H1 (cell line): ENCODE results near the gene ZNF599. TPM values are rescaled to one million over a fixed set of nuclear protein-coding genes. Genes with fewer than 3 reads are reported as not detected.

Source experiments
- CBX8 ChIP-seq: fragments of 300-800, 300-1000 bp; sonication (generic); IDR thresholded peaks from 2 replicates; pipeline ENCODE4 v1.7.1; 2016; ENCODE audit warnings: low read depth, low read length, borderline replicate concordance
- CHD1 ChIP-seq: IDR thresholded peaks from 2 replicates; pipeline ENCODE4 v1.6.1; 2012; ENCODE audit warnings: low read depth, low read length, improper control_type of control experiment
- CHD2 ChIP-seq: IDR thresholded peaks from 2 replicates; pipeline ENCODE4 v1.6.1; 2012; ENCODE audit warnings: low read length, improper control_type of control experiment
- CREB1 ChIP-seq: IDR thresholded peaks from 2 replicates; pipeline ENCODE4 v1.6.1; 2012; ENCODE audit warnings: inconsistent platforms
- EGR1 ChIP-seq: IDR thresholded peaks from 2 replicates; pipeline ENCODE4 v1.6.1; 2011; ENCODE audit warnings: low read depth, low read length, borderline replicate concordance
- EP300 ChIP-seq, 2 experiments: IDR thresholded peaks; 1 replicate in 1 of 2; 2 replicates in 1 of 2; pipeline ENCODE4 v1.6.1; 2011 to 2012; ENCODE audit warnings: low read depth in 2 of 2, low read length in 2 of 2, mild to moderate bottlenecking in 2 of 2, borderline replicate concordance in 1 of 2, inconsistent platforms in 1 of 2, moderate library complexity in 1 of 2
- FOSL1 ChIP-seq: IDR thresholded peaks from 2 replicates; pipeline ENCODE4 v1.6.1; 2011; ENCODE audit warnings: mild to moderate bottlenecking, low read depth, low read length, moderate library complexity; ENCODE audit not compliant: insufficient read depth
- HDAC2 ChIP-seq, 2 experiments: fragments of 300-600 bp in 1 of 2; sonication (generic) in 1 of 2; IDR thresholded peaks; 2 replicates each; pipeline ENCODE4 v1.6.1; 2011 to 2012; ENCODE audit warnings: low read depth in 2 of 2, low read length in 2 of 2, mild to moderate bottlenecking in 2 of 2, moderate library complexity in 2 of 2, borderline replicate concordance in 1 of 2, inconsistent platforms in 1 of 2
- JUN ChIP-seq: IDR thresholded peaks from 2 replicates; pipeline ENCODE4 v1.6.1; 2011; ENCODE audit warnings: low read depth, mild to moderate bottlenecking, improper control_type of control experiment, low read length
- JUND ChIP-seq: IDR thresholded peaks from 2 replicates; pipeline ENCODE4 v1.6.1; 2011; ENCODE audit warnings: mild to moderate bottlenecking, improper control_type of control experiment, low read length
- KDM4A ChIP-seq: IDR thresholded peaks from one replicate; pipeline ENCODE4 v1.7.1; 2012; ENCODE audit warnings: low read depth, mild to moderate bottlenecking, moderate library complexity, low read length, inconsistent platforms; ENCODE audit not compliant: severe bottlenecking
- KDM5A ChIP-seq: fragments of 200-600 bp; IDR thresholded peaks from 2 replicates; pipeline ENCODE4 v1.7.1; 2012; ENCODE audit warnings: mild to moderate bottlenecking, low read length, inconsistent platforms, mixed read lengths
- NRF1 ChIP-seq: IDR thresholded peaks from 2 replicates; pipeline ENCODE4 v1.6.1; 2011; ENCODE audit warnings: mild to moderate bottlenecking, low read depth, low read length, improper control_type of control experiment
- RFX5 ChIP-seq: IDR thresholded peaks from 2 replicates; pipeline ENCODE4 v1.6.1; 2011; ENCODE audit warnings: low read depth, low read length, improper control_type of control experiment, borderline replicate concordance
- RXRA ChIP-seq: IDR thresholded peaks from 2 replicates; pipeline ENCODE4 v1.6.1; 2011; ENCODE audit warnings: low read depth, mild to moderate bottlenecking, low read length, moderate library complexity; ENCODE audit not compliant: insufficient read depth
- SIN3A ChIP-seq, 2 experiments: IDR thresholded peaks in 1 of 2; conservative IDR thresholded peaks in 1 of 2; 2 replicates each; pipeline ENCODE4 v1.6.1; 2011 to 2012; ENCODE audit warnings: low read length in 2 of 2, improper control_type of control experiment in 1 of 2, low read depth in 1 of 2, mild to moderate bottlenecking in 1 of 2
- SIRT6 ChIP-seq: IDR thresholded peaks from one replicate; pipeline ENCODE4 v1.7.1; 2012; ENCODE audit warnings: low read length, inconsistent platforms
- SP2 ChIP-seq: IDR thresholded peaks from 2 replicates; pipeline ENCODE4 v1.6.1; 2012; ENCODE audit warnings: mild to moderate bottlenecking, low read length, inconsistent platforms
- SP4 ChIP-seq: IDR thresholded peaks from 2 replicates; pipeline ENCODE4 v1.6.1; 2012; ENCODE audit warnings: low read length, inconsistent platforms
- SRF ChIP-seq: IDR thresholded peaks from 2 replicates; pipeline ENCODE4 v1.6.1; 2011; ENCODE audit warnings: mild to moderate bottlenecking, low read depth, low read length, moderate library complexity
- TAF1 ChIP-seq: IDR thresholded peaks from 2 replicates; pipeline ENCODE4 v1.6.1; 2011; ENCODE audit warnings: mild to moderate bottlenecking, low read depth, low read length
- ZNF274 ChIP-seq: IDR thresholded peaks from 2 replicates; pipeline ENCODE4 v1.7.0; 2012; ENCODE audit warnings: low read length, borderline replicate concordance; ENCODE audit errors: extremely low read depth
- polyA plus RNA-seq, 7 experiments: library from polyadenylated mRNA; depleted of rRNA in 3 of 7; stranded (reverse) in 5 of 7; unstranded in 2 of 7; fragments of >200 nt in 5 of 7; fragments of 200-250 nt in 2 of 7; gene quantifications; 1 replicate in 5 of 7; 2 replicates in 1 of 7; 4 replicates in 1 of 7; pipeline versions ENCODE4 v1.2.1 to v1.2.3, GENCODE V29; 2011 to 2013; ENCODE audit warnings: missing spikeins in 2 of 7, mixed read lengths in 2 of 7
- total RNA-seq: library from RNA; stranded (reverse); fragmentation: NEBNext Ultra II Directional; extraction: Animal tissue kit (Norgen Biotek cat#: 25700); gene quantifications from 2 replicates; pipeline ENCODE4 v1.2.1, GENCODE V29; 2021
- TF ChIP-seq, protein P1 (sequence below): IDR thresholded peaks from 2 replicates; pipeline ENCODE4 v1.6.1; 2012; ENCODE audit warnings: low read length, inconsistent platforms

ZNF599 gene
- total and polyA plus RNA-seq, 2 of the 8 experiments (the other 6 are each of a cell fraction or from before 2014, with no cell fraction given) = 4.8 to 5.4 TPM

- TF ChIP-seq NRF1 = no peak
- peak; percentile 73; the same call in 1 of the 2 replicates for TF ChIP-seq SRF
- no peak for TF ChIP-seq SP4
- no peak for TF ChIP-seq SIRT6
- TF ChIP-seq EGR1 = no peak
- TF ChIP-seq ZNF274 = no peak
- peak; percentile 84 for TF ChIP-seq TAF1
- no peak for TF ChIP-seq CHD1
- TF ChIP-seq SIN3A (conservative IDR thresholded peaks at IDR 0.05 in 1 of 2, IDR thresholded peaks at IDR 0.05 in 1 of 2; ENCODE audit: low read depth in 1 of 2, low read length in 2 of 2) = peak in 1 of 2 experiments; percentile 89; a peak in 1 of 4 replicates
- TF ChIP-seq CHD2 = no peak; the same call in 1 of the 2 replicates
- TF ChIP-seq, protein P1, sequence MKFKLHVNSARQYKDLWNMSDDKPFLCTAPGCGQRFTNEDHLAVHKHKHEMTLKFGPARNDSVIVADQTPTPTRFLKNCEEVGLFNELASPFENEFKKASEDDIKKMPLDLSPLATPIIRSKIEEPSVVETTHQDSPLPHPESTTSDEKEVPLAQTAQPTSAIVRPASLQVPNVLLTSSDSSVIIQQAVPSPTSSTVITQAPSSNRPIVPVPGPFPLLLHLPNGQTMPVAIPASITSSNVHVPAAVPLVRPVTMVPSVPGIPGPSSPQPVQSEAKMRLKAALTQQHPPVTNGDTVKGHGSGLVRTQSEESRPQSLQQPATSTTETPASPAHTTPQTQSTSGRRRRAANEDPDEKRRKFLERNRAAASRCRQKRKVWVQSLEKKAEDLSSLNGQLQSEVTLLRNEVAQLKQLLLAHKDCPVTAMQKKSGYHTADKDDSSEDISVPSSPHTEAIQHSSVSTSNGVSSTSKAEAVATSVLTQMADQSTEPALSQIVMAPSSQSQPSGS = no peak
- no peak for TF ChIP-seq EP300 (IDR thresholded peaks at IDR 0.05; ENCODE audit: borderline replicate concordance in 1 of 2, low read depth in 2 of 2, low read length in 2 of 2)
- TF ChIP-seq SP2 = no peak
- TF ChIP-seq KDM4A = peak; percentile 99
- no peak for TF ChIP-seq JUN
- TF ChIP-seq HDAC2 (IDR thresholded peaks at IDR 0.05; ENCODE audit: borderline replicate concordance in 1 of 2, low read depth in 2 of 2, low read length in 2 of 2) = no peak; a peak in 1 of 4 replicates
- no peak for TF ChIP-seq RFX5
- peak; percentile 83 for TF ChIP-seq KDM5A
- no peak for TF ChIP-seq FOSL1
- no peak for TF ChIP-seq RXRA
- no peak for TF ChIP-seq JUND
- TF ChIP-seq CBX8 = no peak
- TF ChIP-seq CREB1 = no peak; the same call in 1 of the 2 replicates
Observed at GRCh38 chr19:34733746-34734536, 39.1 kb downstream of the ZNF599 start, which contains the start of gene ZNF181 (continued).
